Tibial nerve (tissue), 4 donors: Measurements from ENCODE around the gene DIP2A.

Source experiments
- EP300 ChIP-seq, 2 donors: sonication (generic); formaldehyde crosslinking; IDR thresholded peaks; one replicate each; pipeline ENCODE4 v1.6.1; 2017; ENCODE audit warnings: antibody characterized with exemption in 2 of 2, mild to moderate bottlenecking in 1 of 2
- TF ChIP-seq, protein P1 (sequence below), 5 experiments: fragments of 200-600 bp in 3 of 5; fragments of 450-650 bp in 2 of 5; sonication (generic) in 3 of 5; IDR thresholded peaks; one replicate each; pipeline ENCODE4 v1.5.1; 2016 to 2019; ENCODE audit warnings: antibody characterized with exemption in 5 of 5, mild to moderate bottlenecking in 3 of 5, moderate library complexity in 2 of 5

DNA sequence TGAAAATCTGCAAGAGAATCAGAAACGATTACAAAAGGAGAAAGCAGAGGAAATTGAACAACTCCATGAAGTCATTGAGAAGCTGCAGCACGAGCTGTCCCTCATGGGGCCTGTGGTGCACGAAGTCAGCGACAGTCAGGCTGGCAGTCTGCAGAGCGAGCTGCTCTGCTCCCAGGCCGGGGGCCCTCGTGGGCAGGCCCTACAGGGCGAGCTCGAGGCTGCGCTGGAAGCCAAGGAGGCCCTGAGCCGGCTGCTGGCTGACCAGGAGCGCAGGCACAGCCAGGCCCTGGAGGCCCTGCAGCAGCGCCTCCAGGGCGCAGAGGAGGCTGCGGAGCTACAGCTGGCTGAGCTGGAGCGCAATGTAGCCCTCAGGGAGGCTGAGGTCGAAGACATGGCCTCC is 47.5 kb upstream of the DIP2A start:
- no peak for TF ChIP-seq EP300 (IDR thresholded peaks at IDR 0.05)
- TF ChIP-seq, protein P1, sequence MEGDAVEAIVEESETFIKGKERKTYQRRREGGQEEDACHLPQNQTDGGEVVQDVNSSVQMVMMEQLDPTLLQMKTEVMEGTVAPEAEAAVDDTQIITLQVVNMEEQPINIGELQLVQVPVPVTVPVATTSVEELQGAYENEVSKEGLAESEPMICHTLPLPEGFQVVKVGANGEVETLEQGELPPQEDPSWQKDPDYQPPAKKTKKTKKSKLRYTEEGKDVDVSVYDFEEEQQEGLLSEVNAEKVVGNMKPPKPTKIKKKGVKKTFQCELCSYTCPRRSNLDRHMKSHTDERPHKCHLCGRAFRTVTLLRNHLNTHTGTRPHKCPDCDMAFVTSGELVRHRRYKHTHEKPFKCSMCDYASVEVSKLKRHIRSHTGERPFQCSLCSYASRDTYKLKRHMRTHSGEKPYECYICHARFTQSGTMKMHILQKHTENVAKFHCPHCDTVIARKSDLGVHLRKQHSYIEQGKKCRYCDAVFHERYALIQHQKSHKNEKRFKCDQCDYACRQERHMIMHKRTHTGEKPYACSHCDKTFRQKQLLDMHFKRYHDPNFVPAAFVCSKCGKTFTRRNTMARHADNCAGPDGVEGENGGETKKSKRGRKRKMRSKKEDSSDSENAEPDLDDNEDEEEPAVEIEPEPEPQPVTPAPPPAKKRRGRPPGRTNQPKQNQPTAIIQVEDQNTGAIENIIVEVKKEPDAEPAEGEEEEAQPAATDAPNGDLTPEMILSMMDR (IDR thresholded peaks at IDR 0.05), result no peak
